Measurements from ENCODE around the gene ARL8A. TPM values are rescaled to one million over a fixed set of nuclear protein-coding genes. Genes with fewer than 3 reads are reported as not detected.
A peak's percentile ranks its signal among the peaks of the same experiment; 100 is the strongest.

The ARL8A gene
- total and polyA plus RNA-seq, 10 of the 15 experiments (the other 5 are each of a cell fraction or from before 2014, with no cell fraction given) = 0.34 to 49.2 (median 15.4) TPM

DNA sequence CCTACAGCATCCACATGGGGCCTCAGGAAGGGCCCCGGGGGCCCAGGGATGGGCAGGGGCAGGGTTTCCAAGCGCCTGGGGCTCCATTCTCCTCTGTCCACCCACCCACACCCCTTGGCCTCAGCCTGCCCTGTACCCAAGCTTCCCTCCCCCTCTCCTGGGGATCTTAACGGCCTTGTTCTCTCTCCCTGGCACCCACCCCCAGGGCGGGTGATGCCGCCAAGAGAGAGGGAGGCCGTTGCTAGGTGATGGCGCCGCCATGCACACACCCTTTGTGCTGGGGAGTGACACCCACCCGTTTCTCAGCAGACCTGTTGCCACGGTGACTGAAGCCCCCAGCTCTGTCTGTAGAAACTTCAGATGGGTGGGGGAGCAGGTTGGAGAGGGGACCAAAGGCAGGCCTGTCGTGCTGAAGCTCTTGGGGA, 14.2 kb downstream of the ARL8A start:
- H3K4me1 ChIP-seq (ENCODE audit: control insufficient read depth, insufficient read depth, low read length) = no peaks in the 10 kb centered on the region
- no peaks in the 10 kb centered on the region for H3K9me3 ChIP-seq (replicated peaks; ENCODE audit: control insufficient read depth, insufficient read depth, low read length)
- 46% methylated on average over 11 of the region's 11 CpGs for WGBS (ENCODE audit: insufficient coverage, insufficient replicate concordance, low lambda C conversion rate, missing lambda C conversion rate)
- ChIA-PET POLR2A (interaction anchor here (0.7 kb wide), 1 partner anchor 16 kb away, joined by 3 read pairs; no protein-coding TSS in a partner anchor), RAD21 (ENCODE audit: unreplicated experiment) (interaction anchor here (0.7 kb wide), 1 partner anchor 13 kb away, joined by 3 read pairs; no protein-coding TSS in a partner anchor), SMC1A (ENCODE audit: uncharacterized antibody, unreplicated experiment) (no interaction called here), CTCF (interaction anchor here (0.6 to 2.1 kb wide), 6 partner anchors 8 to 234 kb away, joined by 3 to 6 read pairs (median 4); no protein-coding TSS in a partner anchor)
- H3K79me2 ChIP-seq (ENCODE audit: control insufficient read depth, insufficient read depth, low read length) = no peaks in the 10 kb centered on the region
- in situ Hi-C loops (cut with MboI) = no loop called here
- DNase-seq (ENCODE audit: low read depth, low spot score) (no peak), FAIRE-seq (no peak), ATAC-seq (no peak)
- peak; percentile 22 for TF ChIP-seq POLR2A (IDR thresholded peaks at IDR 0.05; ENCODE audit: low read depth, low read length)
- no peak for TF ChIP-seq GATAD2B (conservative IDR thresholded peaks at IDR 0.05; ENCODE audit: low read depth)
- TF ChIP-seq SKIL (IDR thresholded peaks at IDR 0.05; ENCODE audit: low read depth, poor library complexity, severe bottlenecking) = no peak
- TF ChIP-seq, protein P1, sequence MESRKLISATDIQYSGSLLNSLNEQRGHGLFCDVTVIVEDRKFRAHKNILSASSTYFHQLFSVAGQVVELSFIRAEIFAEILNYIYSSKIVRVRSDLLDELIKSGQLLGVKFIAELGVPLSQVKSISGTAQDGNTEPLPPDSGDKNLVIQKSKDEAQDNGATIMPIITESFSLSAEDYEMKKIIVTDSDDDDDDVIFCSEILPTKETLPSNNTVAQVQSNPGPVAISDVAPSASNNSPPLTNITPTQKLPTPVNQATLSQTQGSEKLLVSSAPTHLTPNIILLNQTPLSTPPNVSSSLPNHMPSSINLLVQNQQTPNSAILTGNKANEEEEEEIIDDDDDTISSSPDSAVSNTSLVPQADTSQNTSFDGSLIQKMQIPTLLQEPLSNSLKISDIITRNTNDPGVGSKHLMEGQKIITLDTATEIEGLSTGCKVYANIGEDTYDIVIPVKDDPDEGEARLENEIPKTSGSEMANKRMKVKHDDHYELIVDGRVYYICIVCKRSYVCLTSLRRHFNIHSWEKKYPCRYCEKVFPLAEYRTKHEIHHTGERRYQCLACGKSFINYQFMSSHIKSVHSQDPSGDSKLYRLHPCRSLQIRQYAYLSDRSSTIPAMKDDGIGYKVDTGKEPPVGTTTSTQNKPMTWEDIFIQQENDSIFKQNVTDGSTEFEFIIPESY (IDR thresholded peaks at IDR 0.05) = no peak
- TF ChIP-seq, protein P2, sequence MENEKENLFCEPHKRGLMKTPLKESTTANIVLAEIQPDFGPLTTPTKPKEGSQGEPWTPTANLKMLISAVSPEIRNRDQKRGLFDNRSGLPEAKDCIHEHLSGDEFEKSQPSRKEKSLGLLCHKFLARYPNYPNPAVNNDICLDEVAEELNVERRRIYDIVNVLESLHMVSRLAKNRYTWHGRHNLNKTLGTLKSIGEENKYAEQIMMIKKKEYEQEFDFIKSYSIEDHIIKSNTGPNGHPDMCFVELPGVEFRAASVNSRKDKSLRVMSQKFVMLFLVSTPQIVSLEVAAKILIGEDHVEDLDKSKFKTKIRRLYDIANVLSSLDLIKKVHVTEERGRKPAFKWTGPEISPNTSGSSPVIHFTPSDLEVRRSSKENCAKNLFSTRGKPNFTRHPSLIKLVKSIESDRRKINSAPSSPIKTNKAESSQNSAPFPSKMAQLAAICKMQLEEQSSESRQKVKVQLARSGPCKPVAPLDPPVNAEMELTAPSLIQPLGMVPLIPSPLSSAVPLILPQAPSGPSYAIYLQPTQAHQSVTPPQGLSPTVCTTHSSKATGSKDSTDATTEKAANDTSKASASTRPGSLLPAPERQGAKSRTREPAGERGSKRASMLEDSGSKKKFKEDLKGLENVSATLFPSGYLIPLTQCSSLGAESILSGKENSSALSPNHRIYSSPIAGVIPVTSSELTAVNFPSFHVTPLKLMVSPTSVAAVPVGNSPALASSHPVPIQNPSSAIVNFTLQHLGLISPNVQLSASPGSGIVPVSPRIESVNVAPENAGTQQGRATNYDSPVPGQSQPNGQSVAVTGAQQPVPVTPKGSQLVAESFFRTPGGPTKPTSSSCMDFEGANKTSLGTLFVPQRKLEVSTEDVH (IDR thresholded peaks at IDR 0.05; ENCODE audit: low read depth, partially characterized antibody) = no peak
- no peak for TF ChIP-seq RBBP5 (conservative IDR thresholded peaks at IDR 0.05)
- TF ChIP-seq ZNF217 (IDR thresholded peaks at IDR 0.05) = no peak
- no peak overlapping the region for H3K4me3 ChIP-seq
- peaks cover 3% of the 10 kb centered on the region; the same call in 1 of the 2 replicates for H4K20me1 ChIP-seq (ENCODE audit: control insufficient read depth, insufficient read depth)
- intact Hi-C loops (cut with micrococcal nuclease; ENCODE audit: unreplicated experiment) = no loop called here
- no peak overlapping the region for H3K9ac ChIP-seq (ENCODE audit: control insufficient read depth, insufficient read depth, low read length)
- no peaks in the 10 kb centered on the region; a peak in 1 of 4 replicates for H3K27me3 ChIP-seq (replicated peaks in 1 of 2; ENCODE audit: control insufficient read depth in 2 of 2, insufficient read depth in 2 of 2, low read length in 1 of 2)
- BruUV-seq (replicated peaks) = no TSS peak
- H2AFZ ChIP-seq (ENCODE audit: control insufficient read depth, low read depth, low read length) = no peak overlapping the region
- H3K36me3 ChIP-seq (ENCODE audit: control insufficient read depth in 2 of 2, insufficient read depth in 2 of 2, low read length in 1 of 2) = peaks cover 7 to 16% of the 10 kb centered on the region in 2 experiments
- H3K27ac ChIP-seq (ENCODE audit: control insufficient read depth, insufficient read depth) = no peak overlapping the region
- no peak overlapping the region for H3K4me2 ChIP-seq (ENCODE audit: control insufficient read depth, insufficient read depth)

Data from GM12878 (cell line).